ENCODE data around the gene CTU2.
"Not testable (repeated sequence)": the region's sequence is repeated elsewhere in the genome, so short reads cannot be mapped to it uniquely, and the experiment has no call there.

Gene CTU2

GRCh38 chr16:88706229-88706964, at the start of gene CTU2, which contains the start of gene RNF166:
Gene CTU2, plus strand, starts transcription at chr16:88706503. Its CDS starts 28 bp downstream, at chr16:88706531.
Gene RNF166, minus strand, starts transcription at chr16:88706408. Its CDS starts 83 bp downstream, at chr16:88706325.
- DNase-seq (ENCODE audit: low read depth, low spot score), result peak; percentile 97

GRCh38 chr16:88657371-88657770, 48.9 kb upstream of the CTU2 start:
- no peak for DNase-seq (ENCODE audit: low read depth, low spot score)

GRCh38 chr16:88658714-88659113, 47.6 kb upstream of the CTU2 start:
- no peak for DNase-seq (ENCODE audit: low read depth, low spot score)

- no peak for DNase-seq (ENCODE audit: low read depth, low spot score)
These were observed 47.1 kb upstream of the CTU2 start for GRCh38 chr16:88659160-88659559.

- no peak for DNase-seq (ENCODE audit: low read depth, low spot score)
These were observed 44.8 kb upstream of the CTU2 start for GRCh38 chr16:88661468-88661867.

GRCh38 chr16:88662222-88662842, 44.0 kb upstream of the CTU2 start:
- peak; percentile 30 for DNase-seq (ENCODE audit: low read depth, low spot score)

- peak; percentile 99 for DNase-seq (ENCODE audit: low read depth, low spot score)
These were observed 43.3 kb upstream of the CTU2 start, which contains the start of gene MVD for GRCh38 chr16:88662843-88663606. Gene MVD, minus strand, starts transcription at chr16:88663091. Its CDS starts 11 bp downstream, at chr16:88663080.

GRCh38 chr16:88665148-88665547, 41.2 kb upstream of the CTU2 start:
- DNase-seq (ENCODE audit: low read depth, low spot score), result no peak

- DNase-seq (ENCODE audit: low read depth, low spot score), result no peak
These were observed 40.7 kb upstream of the CTU2 start for GRCh38 chr16:88665570-88665969.

GRCh38 chr16:88667461-88667860, 38.8 kb upstream of the CTU2 start:
- DNase-seq (ENCODE audit: low read depth, low spot score), result no peak

- DNase-seq (ENCODE audit: low read depth, low spot score), result not testable (repeated sequence)
These were observed 36.8 kb upstream of the CTU2 start for GRCh38 chr16:88669493-88669892.

- no peak for DNase-seq (ENCODE audit: low read depth, low spot score)
These were observed 36.3 kb upstream of the CTU2 start for GRCh38 chr16:88669980-88670379.

- no peak for DNase-seq (ENCODE audit: low read depth, low spot score)
These were observed 34.5 kb upstream of the CTU2 start for GRCh38 chr16:88671806-88672205.

GRCh38 chr16:88672776-88673175, 33.5 kb upstream of the CTU2 start:
- DNase-seq (ENCODE audit: low read depth, low spot score), result no peak

GRCh38 chr16:88673716-88674379, 32.5 kb upstream of the CTU2 start:
- no peak for DNase-seq (ENCODE audit: low read depth, low spot score)

GRCh38 chr16:88676502-88677242, 29.6 kb upstream of the CTU2 start:
- no peak for DNase-seq (ENCODE audit: low read depth, low spot score)

GRCh38 chr16:88677721-88678120, 28.6 kb upstream of the CTU2 start:
- no peak for DNase-seq (ENCODE audit: low read depth, low spot score)

GRCh38 chr16:88678224-88678979, 27.9 kb upstream of the CTU2 start:
- no peak for DNase-seq (ENCODE audit: low read depth, low spot score)

- DNase-seq (ENCODE audit: low read depth, low spot score), result no peak
These were observed 25.7 kb upstream of the CTU2 start for GRCh38 chr16:88680554-88681083.

GRCh38 chr16:88681084-88681680, 25.1 kb upstream of the CTU2 start:
- DNase-seq (ENCODE audit: low read depth, low spot score), result peak; percentile 13

Data from astrocyte of the hippocampus (primary cell).